ENCODE measurements around the gene OGFOD2.

The OGFOD2 gene

GRCh38 chr12:122985338-122986257, 10.6 kb downstream of the OGFOD2 start:
- DNase-seq (ENCODE audit: low read depth), result no peak
- no peak overlapping the region for H3K4me3 ChIP-seq (ENCODE audit: control insufficient read depth, low read depth, low read length)
- no peak for TF ChIP-seq CTCF (IDR thresholded peaks at IDR 0.05; ENCODE audit: control insufficient read depth, insufficient read depth, low read depth, low read length, missing control alignments)

GRCh38 chr12:122986258-122986871, 11.3 kb downstream of the OGFOD2 start:
- no peak for DNase-seq (ENCODE audit: low read depth)
- no peak for TF ChIP-seq CTCF (IDR thresholded peaks at IDR 0.05; ENCODE audit: control insufficient read depth, insufficient read depth, low read depth, low read length, missing control alignments)

GRCh38 chr12:122987086-122987951, 12.3 kb downstream of the OGFOD2 start:
- TF ChIP-seq CTCF (IDR thresholded peaks at IDR 0.05; ENCODE audit: control insufficient read depth, insufficient read depth, low read depth, low read length, missing control alignments), result no peak
- no peak overlapping the region for H3K4me3 ChIP-seq (ENCODE audit: control insufficient read depth, low read depth, low read length)
- no peak for DNase-seq (ENCODE audit: low read depth)

More at GRCh38 chr12:122986258-122986871, 11.3 kb downstream of the OGFOD2 start:
- H3K4me3 ChIP-seq (ENCODE audit: control insufficient read depth, low read depth, low read length), result no peak overlapping the region

GRCh38 chr12:122988036-122988435, 13.0 kb downstream of the OGFOD2 start:
- no peak overlapping the region for H3K4me3 ChIP-seq (ENCODE audit: control insufficient read depth, low read depth, low read length)
- TF ChIP-seq CTCF (IDR thresholded peaks at IDR 0.05; ENCODE audit: control insufficient read depth, insufficient read depth, low read depth, low read length, missing control alignments), result no peak
- DNase-seq (ENCODE audit: low read depth), result no peak

- H3K4me3 ChIP-seq (ENCODE audit: control insufficient read depth, low read depth, low read length), result no peak overlapping the region
- no peak for TF ChIP-seq CTCF (IDR thresholded peaks at IDR 0.05; ENCODE audit: control insufficient read depth, insufficient read depth, low read depth, low read length, missing control alignments)
- DNase-seq (ENCODE audit: low read depth), result no peak
Measured at GRCh38 chr12:122988612-122989212, 13.7 kb downstream of the OGFOD2 start.

Data from AG09309 (cell line).